H1 (cell line): ENCODE results near the gene UBL5. TPM values are rescaled to one million over a fixed set of nuclear protein-coding genes. Genes with fewer than 3 reads are reported as not detected.

ENCODE experiments used
- CTCF ChIA-PET: fragments of 300-600 bp; sonication (Branson Sonifier 250); formaldehyde crosslinking; loops from one replicate; lab custom pipeline; 2021; ENCODE audit not compliant: partially characterized antibody; lab: Charles Lee
- POLR2A ChIA-PET: fragments of 300-600 bp; sonication (Branson Sonifier 250); formaldehyde crosslinking; loops from one replicate; lab custom pipeline; 2021; ENCODE audit warnings: inconsistent platforms; ENCODE audit not compliant: partially characterized antibody; lab: Charles Lee
- DNase-seq, 2 experiments: peaks; one replicate each; pipeline versions ENCODE4 v3.0.0 to v3.0.0-alpha.2; 2010 to 2022; ENCODE audit warnings: low spot score in 2 of 2, low read depth in 1 of 2, mixed read lengths in 1 of 2
- FAIRE-seq: peaks from 2 replicates; lab custom pipeline; 2011; peaks lifted over from hg19 to GRCh38; lab: Jason Lieb, UNC
- H2AFZ ChIP-seq: 2 replicates; pipeline ENCODE4 v1.8.1; 2012; ENCODE audit warnings: low read length, inconsistent platforms
- H2AK5ac ChIP-seq: 2 replicates; pipeline ENCODE4 v1.6.1; 2013; ENCODE audit warnings: low read depth, low read length
- H2BK120ac ChIP-seq: replicated peaks from 2 replicates; pipeline ENCODE3; 2013; ENCODE audit warnings: low read depth, low read length, inconsistent platforms
- H2BK12ac ChIP-seq: 2 replicates; pipeline ENCODE4 v1.6.1; 2013; ENCODE audit warnings: low read depth, low read length
- H2BK15ac ChIP-seq: 2 replicates; pipeline ENCODE4 v1.6.1; 2013; ENCODE audit warnings: low read length
- H2BK20ac ChIP-seq: 2 replicates; pipeline ENCODE4 v1.6.1; 2013; ENCODE audit warnings: low read length
- H2BK5ac ChIP-seq: 2 replicates; pipeline ENCODE4 v1.6.1; 2013; ENCODE audit warnings: low read depth, low read length
- H3K14ac ChIP-seq: 2 replicates; pipeline ENCODE4 v1.6.1; 2013; ENCODE audit warnings: inconsistent platforms; ENCODE audit not compliant: insufficient read length
- H3K18ac ChIP-seq: 2 replicates; pipeline ENCODE4 v1.6.1; 2013; ENCODE audit warnings: low read length; ENCODE audit errors: extremely low read depth
- H3K23ac ChIP-seq: 2 replicates; pipeline ENCODE4 v1.6.1; 2013; ENCODE audit warnings: inconsistent platforms; ENCODE audit not compliant: insufficient read length
- H3K23me2 ChIP-seq: 2 replicates; pipeline ENCODE4 v1.6.1; 2013; ENCODE audit warnings: low read depth, low read length
- H3K27ac ChIP-seq: 2 replicates; pipeline ENCODE4 v1.6.1; 2011; ENCODE audit warnings: low read depth, low read length, inconsistent platforms
- H3K27me3 ChIP-seq, 4 experiments: replicated peaks in 1 of 4; 1 replicate in 1 of 4; 2 replicates in 3 of 4; pipeline versions ENCODE4 v1.6.1 to v1.8.1; 2011 to 2013; ENCODE audit warnings: low read length in 3 of 4, mild to moderate bottlenecking in 3 of 4, inconsistent platforms in 2 of 4, mixed read lengths in 2 of 4, moderate library complexity in 1 of 4; ENCODE audit not compliant: control insufficient read depth in 3 of 4, insufficient read depth in 3 of 4; ENCODE audit errors: extremely low read depth in 1 of 4
- H3K36me3 ChIP-seq, 4 experiments: 2 replicates each; pipeline versions ENCODE4 v1.6.1 to v1.8.1; 2011 to 2013; ENCODE audit warnings: mild to moderate bottlenecking in 4 of 4, low read length in 3 of 4, moderate library complexity in 2 of 4, control low read depth in 1 of 4, inconsistent platforms in 1 of 4; ENCODE audit not compliant: insufficient read depth in 4 of 4, control insufficient read depth in 2 of 4
- H3K4ac ChIP-seq: replicated peaks from 2 replicates; pipeline ENCODE3; 2013; ENCODE audit warnings: low read length, low read depth, mixed read lengths, inconsistent platforms; ENCODE audit not compliant: insufficient read length
- H3K4me1 ChIP-seq, 4 experiments: replicated peaks in 1 of 4; 1 replicate in 1 of 4; 2 replicates in 3 of 4; pipeline versions ENCODE4 v1.6.1 to v1.8.1; 2011 to 2013; ENCODE audit warnings: low read length in 3 of 4, inconsistent platforms in 2 of 4, mixed read lengths in 1 of 4; ENCODE audit not compliant: insufficient read depth in 4 of 4, control insufficient read depth in 3 of 4
- H3K4me2 ChIP-seq, 2 experiments: 2 replicates each; pipeline versions ENCODE4 v1.6.1 to v1.8.1; 2011 to 2013; ENCODE audit warnings: low read depth in 2 of 2, low read length in 2 of 2, control low read depth in 1 of 2, inconsistent platforms in 1 of 2, mild to moderate bottlenecking in 1 of 2; ENCODE audit not compliant: insufficient read depth in 1 of 2
- H3K4me3 ChIP-seq, 4 experiments: fragments of 200-600, 300-600 bp in 1 of 4; sonication (generic), shearing (Covaris generic), sonication (Bioruptor Twin) in 1 of 4; 2 replicates each; pipeline versions ENCODE4 v1.5.1 to v1.8.1; 2011 to 2016; ENCODE audit warnings: low read length in 4 of 4, low read depth in 3 of 4, control low read depth in 2 of 4, inconsistent platforms in 2 of 4, mild to moderate bottlenecking in 2 of 4, mixed read lengths in 1 of 4, moderate library complexity in 1 of 4; ENCODE audit not compliant: insufficient read depth in 2 of 4; ENCODE audit errors: extremely low read depth in 1 of 4
- H3K56ac ChIP-seq: replicated peaks from 2 replicates; pipeline ENCODE3; 2013; ENCODE audit warnings: low read depth, mild to moderate bottlenecking, mixed read lengths, low read length, inconsistent platforms; ENCODE audit not compliant: insufficient read length
- H3K79me1 ChIP-seq: 2 replicates; pipeline ENCODE4 v1.6.1; 2013; ENCODE audit warnings: low read depth, low read length, control low read depth
- H3K79me2 ChIP-seq, 2 experiments: 2 replicates each; pipeline versions ENCODE4 v1.6.1 to v1.8.1; 2012 to 2013; ENCODE audit warnings: low read length in 2 of 2, mild to moderate bottlenecking in 2 of 2, inconsistent platforms in 1 of 2; ENCODE audit not compliant: insufficient read depth in 2 of 2, control insufficient read depth in 1 of 2
- H3K9ac ChIP-seq, 4 experiments: replicated peaks in 1 of 4; 1 replicate in 1 of 4; 2 replicates in 3 of 4; pipeline versions ENCODE4 v1.6.1 to v1.8.1; 2011 to 2013; ENCODE audit warnings: low read depth in 3 of 4, low read length in 3 of 4, control low read depth in 2 of 4, mild to moderate bottlenecking in 2 of 4, moderate library complexity in 2 of 4, inconsistent platforms in 1 of 4; ENCODE audit errors: extremely low read depth in 1 of 4
- H3K9me3 ChIP-seq, 2 experiments: 2 replicates each; pipeline versions ENCODE4 v1.6.1 to v1.8.1; 2012 to 2013; ENCODE audit warnings: mild to moderate bottlenecking in 2 of 2, moderate library complexity in 2 of 2, control low read depth in 1 of 2, inconsistent platforms in 1 of 2, low read depth in 1 of 2, low read length in 1 of 2, mixed read lengths in 1 of 2; ENCODE audit not compliant: insufficient read depth in 2 of 2
- H4K20me1 ChIP-seq, 2 experiments: replicated peaks in 1 of 2; 2 replicates each; pipeline versions ENCODE3 to v1.8.1; 2011 to 2013; ENCODE audit warnings: inconsistent platforms in 2 of 2, low read length in 2 of 2, mild to moderate bottlenecking in 1 of 2; ENCODE audit not compliant: insufficient read depth in 2 of 2, control insufficient read depth in 1 of 2
- H4K5ac ChIP-seq: 2 replicates; pipeline ENCODE4 v1.6.1; 2013; ENCODE audit warnings: low read length, low read depth, mixed read lengths, inconsistent platforms; ENCODE audit not compliant: insufficient read length
- H4K8ac ChIP-seq: 2 replicates; pipeline ENCODE4 v1.8.0; 2013; ENCODE audit warnings: mild to moderate bottlenecking, moderate library complexity, low read length, inconsistent platforms; ENCODE audit not compliant: insufficient read depth; ENCODE audit errors: extremely low read depth
- H4K91ac ChIP-seq: replicated peaks from 2 replicates; pipeline ENCODE3; 2013; ENCODE audit warnings: low read length, mixed read lengths, inconsistent platforms; ENCODE audit not compliant: insufficient read length
- BACH1 ChIP-seq: IDR thresholded peaks from 2 replicates; pipeline ENCODE4 v1.6.1; 2012; ENCODE audit warnings: low read length, improper control_type of control experiment
- WGBS, 2 experiments: shearing (Covaris generic) in 1 of 2; methylation state at CpG; one replicate each; pipeline versions ENCODE4 v1.1.6 to v1.1.7; 2013 to 2015; ENCODE audit warnings: low lambda C conversion rate in 2 of 2, mixed read lengths in 2 of 2, inconsistent platforms in 1 of 2, low coverage in 1 of 2, missing lambda C conversion rate in 1 of 2; ENCODE audit not compliant: insufficient replicate concordance in 2 of 2, insufficient coverage in 1 of 2, insufficient read length in 1 of 2; ENCODE audit errors: extremely low coverage in 1 of 2, missing lambda C conversion rate in 1 of 2; 5-methylcytosine and 5-hydroxymethylcytosine counted together
- polyA plus RNA-seq, 7 experiments: library from polyadenylated mRNA; depleted of rRNA in 3 of 7; stranded (reverse) in 5 of 7; unstranded in 2 of 7; fragments of >200 nt in 5 of 7; fragments of 200-250 nt in 2 of 7; gene quantifications; 1 replicate in 5 of 7; 2 replicates in 1 of 7; 4 replicates in 1 of 7; pipeline versions ENCODE4 v1.2.1 to v1.2.3, GENCODE V29; 2011 to 2013; ENCODE audit warnings: missing spikeins in 2 of 7, mixed read lengths in 2 of 7
- total RNA-seq: library from RNA; stranded (reverse); fragmentation: NEBNext Ultra II Directional; extraction: Animal tissue kit (Norgen Biotek cat#: 25700); gene quantifications from 2 replicates; pipeline ENCODE4 v1.2.1, GENCODE V29; 2021

UBL5 gene
- total and polyA plus RNA-seq, 2 of the 8 experiments (the other 6 are each of a cell fraction or from before 2014, with no cell fraction given), result 416 to 1,209 TPM

- Histone ChIP-seq H3K27ac (no peak overlapping the region), H3K79me1 (peaks cover 14% of the 10 kb centered on the region), H2AK5ac (no peak overlapping the region), H4K5ac (no peak overlapping the region), H4K20me1 (peaks cover 4 to 25% of the 10 kb centered on the region in 2 experiments), H3K18ac (no peak overlapping the region), H2BK20ac (no peak overlapping the region), H2BK5ac (no peak overlapping the region), H3K9me3 (no peaks in the 10 kb centered on the region), H3K4me2 (no peak overlapping the region), H2BK15ac (no peak overlapping the region), H4K8ac (no peak overlapping the region), H3K9ac (no peak overlapping the region), H2BK120ac (no peak overlapping the region), H3K23ac (no peak overlapping the region), H3K27me3 (no peaks in the 10 kb centered on the region), H3K4me3 (no peak overlapping the region), H3K14ac (no peak overlapping the region), H2AFZ (no peak overlapping the region), H3K23me2 (peaks cover 6% of the 10 kb centered on the region; the same call in 1 of the 2 replicates), H3K56ac (no peak overlapping the region), H3K4me1 (peaks cover 0 to 3% (median under 1%) of the 10 kb centered on the region in 4 experiments; a peak in 3 of 7 replicates), H3K79me2 (peaks cover 5 to 15% of the 10 kb centered on the region in 2 experiments), H3K4ac (no peak overlapping the region), H3K36me3 (peaks cover 5 to 36% (median 10%) of the 10 kb centered on the region in 4 experiments; a peak in 6 of 8 replicates), H2BK12ac (no peak overlapping the region), H4K91ac (no peak overlapping the region)
- CTCF ChIA-PET, result interaction anchor here (0.5 to 2.0 kb wide), 3 partner anchors 45 to 237 kb away, joined by 3 to 5 read pairs (median 4); no protein-coding TSS in a partner anchor
- POLR2A ChIA-PET, result no interaction called here
- no peak for DNase-seq
- no peak for FAIRE-seq
- WGBS, 2 experiments, result 90% methylated on average over 1 of the region's 1 CpG; no CpG with 5 or more reads in 1 of the 2 experiments
- TF ChIP-seq BACH1, result no peak
- TF ChIP-seq, all 59 proteins: peak for 0
Observed at GRCh38 chr19:9839415-9839814, 11.7 kb downstream of the UBL5 start.
